Stimulated activated CD4-positive, alpha-beta T cell treated with anti-CD3 and anti-CD28 coated beads, Interleukin-12 subunit alpha, Interleukin-12 subunit beta, amount 100 ng/mL, for 4 hours (primary cell): Measurements from ENCODE around the gene JOSD2.

Source experiments
- DNase-seq: peaks from one replicate; pipeline ENCODE4 v3.0.0-alpha.2; 2020

JOSD2 gene

GRCh38 chr19:50511069-50511822 lies at the start of gene JOSD2:
Gene JOSD2, minus strand, starts transcription at chr19:50511191. Its CDS starts 760 bp downstream, at chr19:50510431.
- peak; percentile 95 for DNase-seq

GRCh38 chr19:50559636-50560035 lies 48.6 kb upstream of the JOSD2 start:
- no peak for DNase-seq

GRCh38 chr19:50558449-50558848 lies 47.5 kb upstream of the JOSD2 start:
- DNase-seq = no peak

GRCh38 chr19:50558039-50558438 lies 47.0 kb upstream of the JOSD2 start:
- DNase-seq = no peak

GRCh38 chr19:50557009-50557613 lies 46.1 kb upstream of the JOSD2 start:
- DNase-seq = no peak

GRCh38 chr19:50556282-50557008 lies 45.5 kb upstream of the JOSD2 start:
- DNase-seq = peak; percentile 79

- no peak for DNase-seq
These were observed 44.7 kb upstream of the JOSD2 start for GRCh38 chr19:50555450-50556281.

GRCh38 chr19:50555033-50555432 lies 44.0 kb upstream of the JOSD2 start:
- no peak for DNase-seq

GRCh38 chr19:50554212-50554611 lies 43.2 kb upstream of the JOSD2 start:
- no peak for DNase-seq

- DNase-seq = no peak
These were observed 42.2 kb upstream of the JOSD2 start for GRCh38 chr19:50553134-50553703.

GRCh38 chr19:50552540-50552939 lies 41.5 kb upstream of the JOSD2 start:
- no peak for DNase-seq

- DNase-seq = no peak
These were observed 40.8 kb upstream of the JOSD2 start for GRCh38 chr19:50551715-50552187.

- no peak for DNase-seq
These were observed 40.2 kb upstream of the JOSD2 start for GRCh38 chr19:50551034-50551714.

- DNase-seq = no peak
These were observed 39.6 kb upstream of the JOSD2 start for GRCh38 chr19:50550594-50550966.

GRCh38 chr19:50549927-50550593 lies 39.1 kb upstream of the JOSD2 start:
- no peak for DNase-seq

GRCh38 chr19:50549059-50549926 lies 38.3 kb upstream of the JOSD2 start:
- DNase-seq = no peak

GRCh38 chr19:50548191-50549058 lies 37.4 kb upstream of the JOSD2 start:
- DNase-seq = no peak

GRCh38 chr19:50547385-50548190 lies 36.6 kb upstream of the JOSD2 start:
- DNase-seq = no peak
